Esophagus muscularis mucosa (tissue), 4 donors: ENCODE results near the gene ZIC5. TPM values are rescaled to one million over a fixed set of nuclear protein-coding genes. Genes with fewer than 3 reads are reported as not detected.

Experiments used
- DNase-seq: peaks from one replicate; pipeline ENCODE4 v3.0.0-alpha.2; 2017; ENCODE audit errors: extremely low spot score
- H3K27ac ChIP-seq, 4 donors: fragments of 200-600 bp; sonication (generic); replicated peaks in 1 of 4; 1 replicate in 3 of 4; 2 replicates in 1 of 4; pipeline ENCODE4 v1.5.1; 2016 to 2019; ENCODE audit warnings: mild to moderate bottlenecking in 1 of 4
- H3K27me3 ChIP-seq, 4 donors: fragments of 200-600 bp; sonication (generic); one replicate each; pipeline versions ENCODE4 v1.5.1 to v1.6.0; 2016 to 2019
- H3K36me3 ChIP-seq, 4 donors: fragments of 200-600 bp; sonication (generic); one replicate each; pipeline ENCODE4 v1.5.1; 2016 to 2019
- H3K4me1 ChIP-seq, 4 donors: fragments of 200-600 bp; sonication (generic); one replicate each; pipeline ENCODE4 v1.5.1; 2016 to 2019
- H3K4me3 ChIP-seq, 4 donors: fragments of 200-600 bp; sonication (generic); 1 replicate in 2 of 4; 2 replicates in 2 of 4; pipeline ENCODE4 v1.5.1; 2016 to 2019; ENCODE audit warnings: mild to moderate bottlenecking in 4 of 4, moderate library complexity in 1 of 4
- H3K9me3 ChIP-seq, 4 donors: fragments of 200-600 bp; sonication (generic); 1 replicate in 3 of 4; 2 replicates in 1 of 4; pipeline ENCODE4 v1.5.1; 2016 to 2019
- EP300 ChIP-seq: sonication (generic); formaldehyde crosslinking; IDR thresholded peaks from one replicate; pipeline ENCODE4 v1.6.1; 2017; ENCODE audit warnings: antibody characterized with exemption
- POLR2A ChIP-seq: fragments of 450-650 bp; IDR thresholded peaks from one replicate; pipeline ENCODE4 v1.6.1; 2017; ENCODE audit warnings: antibody characterized with exemption, moderate library complexity, mild to moderate bottlenecking, low read depth
- POLR2AphosphoS5 ChIP-seq, 2 donors: sonication (generic); formaldehyde crosslinking; IDR thresholded peaks; one replicate each; pipeline ENCODE4 v1.6.1; 2017; ENCODE audit warnings: antibody characterized with exemption in 2 of 2
- WGBS: methylation state at CpG from one replicate; pipeline ENCODE4 v1.1.5; 2018; 5-methylcytosine and 5-hydroxymethylcytosine counted together
- intact Hi-C: fragments of 100-400 bp; cut with DNase I; formaldehyde crosslinking; loops from one replicate; pipeline ENCODE4 v1.15.1; 2023
- total RNA-seq, 4 donors: library from RNA; depleted of rRNA; stranded (reverse); fragments of >200 nt; gene quantifications; one replicate each; pipeline versions ENCODE4 v1.1.0 to v1.2.1, GENCODE V29; 2016
- TF ChIP-seq, protein P1 (sequence below), 3 experiments: fragments of 200-600 bp in 2 of 3; fragments of 450-650 bp in 1 of 3; sonication (generic) in 2 of 3; IDR thresholded peaks; one replicate each; pipeline ENCODE4 v1.5.1; 2017 to 2019; ENCODE audit warnings: antibody characterized with exemption in 3 of 3, mild to moderate bottlenecking in 2 of 3, moderate library complexity in 1 of 3

The ZIC5 gene
- total RNA-seq, 4 donors from 2014 or later = not detected

DNA sequence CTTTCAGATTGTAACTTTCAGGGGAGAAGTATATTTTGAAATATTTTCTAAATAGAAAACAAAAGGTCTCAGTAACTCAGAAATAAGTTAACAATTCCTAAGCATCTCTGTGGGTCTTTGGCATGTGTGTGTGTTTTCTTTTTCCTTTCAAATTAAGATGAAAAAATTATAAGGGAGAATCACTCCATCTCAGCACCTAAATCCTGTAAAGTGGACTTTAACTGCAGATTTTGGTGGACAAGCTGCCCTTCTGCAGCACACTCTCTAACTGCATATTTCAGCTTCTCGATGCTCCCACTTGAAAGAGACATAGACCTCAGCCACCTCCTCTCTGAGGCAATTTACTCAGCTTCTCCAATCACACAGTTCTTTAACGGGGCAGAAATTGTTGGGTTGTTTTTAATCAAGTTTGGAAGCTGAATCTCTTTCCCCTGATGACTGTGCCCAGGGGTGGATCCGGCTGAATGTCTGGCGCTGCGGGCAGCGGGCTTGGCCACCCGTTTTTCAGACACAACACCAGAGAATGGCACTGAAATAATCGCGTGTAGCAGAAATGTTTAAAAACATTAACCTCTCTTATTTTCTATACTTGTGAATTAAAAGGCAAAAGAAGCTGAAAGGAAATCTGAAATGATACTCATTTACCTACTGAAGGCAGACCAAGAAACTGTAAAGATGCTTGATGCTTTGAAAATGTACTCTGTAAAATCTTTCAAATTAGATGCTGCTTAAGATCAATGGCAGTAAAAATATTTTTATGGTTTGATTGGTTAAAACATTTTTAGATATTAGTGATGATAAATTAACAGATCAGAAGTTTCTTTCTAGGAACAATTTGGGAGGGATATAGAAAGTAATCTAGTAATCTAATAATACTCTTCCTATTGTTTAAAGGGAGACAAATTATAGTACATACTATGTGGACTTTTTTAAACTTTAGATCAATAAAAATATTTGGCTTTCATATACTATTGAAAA is 22.4 kb upstream of the ZIC5 start:
- WGBS = 14% methylated on average over 9 of the region's 9 CpGs
- peaks cover 0 to 4% (median 0%) of the 10 kb centered on the region in 4 donors for H3K9me3 ChIP-seq
- H3K27ac ChIP-seq = no peak overlapping the region
- TF ChIP-seq POLR2A (no peak), EP300 (no peak), POLR2AphosphoS5 (IDR thresholded peaks at IDR 0.05) (no peak)
- TF ChIP-seq, protein P1, sequence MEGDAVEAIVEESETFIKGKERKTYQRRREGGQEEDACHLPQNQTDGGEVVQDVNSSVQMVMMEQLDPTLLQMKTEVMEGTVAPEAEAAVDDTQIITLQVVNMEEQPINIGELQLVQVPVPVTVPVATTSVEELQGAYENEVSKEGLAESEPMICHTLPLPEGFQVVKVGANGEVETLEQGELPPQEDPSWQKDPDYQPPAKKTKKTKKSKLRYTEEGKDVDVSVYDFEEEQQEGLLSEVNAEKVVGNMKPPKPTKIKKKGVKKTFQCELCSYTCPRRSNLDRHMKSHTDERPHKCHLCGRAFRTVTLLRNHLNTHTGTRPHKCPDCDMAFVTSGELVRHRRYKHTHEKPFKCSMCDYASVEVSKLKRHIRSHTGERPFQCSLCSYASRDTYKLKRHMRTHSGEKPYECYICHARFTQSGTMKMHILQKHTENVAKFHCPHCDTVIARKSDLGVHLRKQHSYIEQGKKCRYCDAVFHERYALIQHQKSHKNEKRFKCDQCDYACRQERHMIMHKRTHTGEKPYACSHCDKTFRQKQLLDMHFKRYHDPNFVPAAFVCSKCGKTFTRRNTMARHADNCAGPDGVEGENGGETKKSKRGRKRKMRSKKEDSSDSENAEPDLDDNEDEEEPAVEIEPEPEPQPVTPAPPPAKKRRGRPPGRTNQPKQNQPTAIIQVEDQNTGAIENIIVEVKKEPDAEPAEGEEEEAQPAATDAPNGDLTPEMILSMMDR (IDR thresholded peaks at IDR 0.05) = no peak
- no peaks in the 10 kb centered on the region for H3K36me3 ChIP-seq
- peaks cover 6 to 100% (median 91%) of the 10 kb centered on the region in 4 donors for H3K27me3 ChIP-seq
- intact Hi-C loops = no loop called here
- no peak overlapping the region for H3K4me3 ChIP-seq
- H3K4me1 ChIP-seq = peaks cover 2 to 45% (median 36%) of the 10 kb centered on the region in 4 donors
- DNase-seq = no peak

- Histone ChIP-seq H3K27ac (no peak overlapping the region), H3K9me3 (peaks cover 0 to 4% (median 0%) of the 10 kb centered on the region in 4 donors), H3K27me3 (peaks cover 7 to 100% (median 98%) of the 10 kb centered on the region in 4 donors), H3K4me1 (peaks cover 2 to 53% (median 40%) of the 10 kb centered on the region in 4 donors), H3K4me3 (no peak overlapping the region), H3K36me3 (no peaks in the 10 kb centered on the region)
- intact Hi-C loops = no loop called here
- DNase-seq = no peak
- WGBS = 8% methylated on average over 3 of the region's 3 CpGs
- TF ChIP-seq POLR2A (no peak), POLR2AphosphoS5 (IDR thresholded peaks at IDR 0.05) (no peak), EP300 (no peak)
- TF ChIP-seq, protein P1 (IDR thresholded peaks at IDR 0.05) = no peak
Observed at GRCh38 chr13:99992949-99993351, 21.4 kb upstream of the ZIC5 start.

DNA sequence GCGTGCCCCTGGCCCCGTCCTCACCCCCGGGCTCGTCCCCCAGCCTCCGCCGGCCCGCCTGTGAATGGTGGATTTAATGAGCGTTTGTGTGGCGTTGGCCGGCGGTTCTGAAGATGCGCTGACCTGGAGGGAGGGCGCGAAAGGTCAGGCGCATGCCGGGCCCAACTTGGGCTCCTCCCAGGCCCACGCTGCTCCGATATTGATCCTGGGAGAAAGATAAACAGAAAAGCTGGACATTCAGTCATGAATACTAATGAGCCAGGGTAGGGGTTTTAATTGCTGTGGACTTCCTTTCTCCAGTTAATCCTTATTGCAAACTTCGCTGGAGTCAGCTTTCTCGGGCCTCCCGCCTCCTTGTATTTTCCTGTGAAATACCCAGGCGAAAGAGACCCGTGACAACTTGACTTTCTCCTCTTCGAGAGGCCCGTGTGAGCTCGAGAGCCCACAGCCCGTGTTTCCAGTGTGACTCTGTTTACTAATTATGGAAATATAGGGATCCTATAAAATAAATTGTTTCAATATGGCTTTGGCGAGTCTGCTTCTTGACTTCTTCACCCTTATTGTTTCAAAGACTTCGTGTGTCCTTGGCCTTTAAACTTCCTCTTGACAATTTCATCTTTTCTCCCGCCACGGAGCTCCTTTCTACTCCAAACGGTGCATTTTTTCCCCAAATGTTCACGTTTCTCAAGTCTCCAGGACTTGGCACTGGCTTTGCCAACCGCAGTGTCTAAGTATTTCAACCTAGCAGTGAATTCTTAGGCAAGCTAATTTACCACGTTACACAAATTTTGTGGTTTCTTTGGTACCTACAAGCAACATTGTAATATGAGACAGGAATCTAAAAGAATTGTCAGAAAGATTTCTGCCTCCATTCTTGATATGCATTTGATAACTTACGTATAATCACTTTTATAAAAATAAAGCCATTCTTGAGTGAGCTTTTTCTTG is 20.5 kb upstream of the ZIC5 start:
- 16% methylated on average over 32 of the region's 36 CpGs for WGBS
- intact Hi-C loops = no loop called here
- Histone ChIP-seq H3K4me1 (peaks cover 2 to 48% (median 34%) of the 10 kb centered on the region in 4 donors), H3K27me3 (peaks cover 7 to 100% (median 98%) of the 10 kb centered on the region in 4 donors), H3K27ac (no peak overlapping the region), H3K36me3 (no peaks in the 10 kb centered on the region), H3K9me3 (peaks cover 0 to 4% (median 0%) of the 10 kb centered on the region in 4 donors), H3K4me3 (no peak overlapping the region)
- no peak for TF ChIP-seq EP300
- TF ChIP-seq, protein P1 (IDR thresholded peaks at IDR 0.05) = no peak
- TF ChIP-seq POLR2AphosphoS5 (IDR thresholded peaks at IDR 0.05) = no peak
- TF ChIP-seq POLR2A = no peak
- no peak for DNase-seq

- WGBS = 4% methylated on average over 20 of the region's 35 CpGs
- peaks cover 5 to 100% (median 98%) of the 10 kb centered on the region in 4 donors for H3K27me3 ChIP-seq
- intact Hi-C loops = no loop called here
Observed at GRCh38 chr13:99991013-99991827, 19.7 kb upstream of the ZIC5 start.

More at GRCh38 chr13:99991013-99991827, 19.7 kb upstream of the ZIC5 start:
- peaks cover 0 to 4% (median 0%) of the 10 kb centered on the region in 4 donors for H3K9me3 ChIP-seq
- no peak overlapping the region for H3K4me3 ChIP-seq
- TF ChIP-seq EP300 = no peak
- TF ChIP-seq, protein P1 (IDR thresholded peaks at IDR 0.05) = no peak
- no peak for TF ChIP-seq POLR2A
- TF ChIP-seq POLR2AphosphoS5 (IDR thresholded peaks at IDR 0.05) = no peak
- H3K36me3 ChIP-seq = no peaks in the 10 kb centered on the region
- no peak overlapping the region for H3K27ac ChIP-seq
- DNase-seq = peak; percentile 39
- peaks cover 2 to 47% (median 33%) of the 10 kb centered on the region in 4 donors for H3K4me1 ChIP-seq
